ENCODE measurements around the gene SDF4. TPM values are rescaled to one million over a fixed set of nuclear protein-coding genes. Genes with fewer than 3 reads are reported as not detected.

The SDF4 gene, protein sequence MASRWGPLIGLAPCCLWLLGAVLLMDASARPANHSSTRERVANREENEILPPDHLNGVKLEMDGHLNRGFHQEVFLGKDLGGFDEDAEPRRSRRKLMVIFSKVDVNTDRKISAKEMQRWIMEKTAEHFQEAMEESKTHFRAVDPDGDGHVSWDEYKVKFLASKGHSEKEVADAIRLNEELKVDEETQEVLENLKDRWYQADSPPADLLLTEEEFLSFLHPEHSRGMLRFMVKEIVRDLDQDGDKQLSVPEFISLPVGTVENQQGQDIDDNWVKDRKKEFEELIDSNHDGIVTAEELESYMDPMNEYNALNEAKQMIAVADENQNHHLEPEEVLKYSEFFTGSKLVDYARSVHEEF
- total RNA-seq (2012; rRNA removed) (57.0 and 69.4 TPM in 2 replicates), polyA plus RNA-seq (2012; rRNA removed) (250 and 252 TPM in 2 replicates), Bru-seq, nascent RNA (percentile 76 among the genes with signal in this experiment), BruChase-seq, experiment 1, labeled RNA remaining after a 6-hour chase (percentile 81 among the genes with signal in this experiment), BruChase-seq, experiment 2, labeled RNA remaining after a 2-hour chase (percentile 75 among the genes with signal in this experiment)
- 292 and 384 TPM in 2 replicates for polyA plus RNA-seq (2012; cell fraction: cytosol; rRNA removed)
- polyA plus RNA-seq (2012; cell fraction: nucleus; rRNA removed; ENCODE audit: low replicate concordance) = 224 and 287 TPM in 2 replicates
- long read RNA-seq, transcript SDF4-201 (7 exons, 2,079 nt) = minor isoform, 26 of 840 reads
- long read RNA-seq, transcript SDF4-207 (3 exons, 3,516 nt) = minor isoform, 14 of 840 reads
- long read RNA-seq, transcript SDF4-206 (2 exons, 2,591 nt) = minor isoform, 7 of 840 reads
- long read RNA-seq, transcript SDF4-202 (7 exons, 1,956 nt) = major isoform, 502 of 840 reads
- long read RNA-seq, partial matches to known transcripts = 153 of 840 reads
- long read RNA-seq, other reads (novel, unspliced or antisense) = 138 of 840 reads

DNA sequence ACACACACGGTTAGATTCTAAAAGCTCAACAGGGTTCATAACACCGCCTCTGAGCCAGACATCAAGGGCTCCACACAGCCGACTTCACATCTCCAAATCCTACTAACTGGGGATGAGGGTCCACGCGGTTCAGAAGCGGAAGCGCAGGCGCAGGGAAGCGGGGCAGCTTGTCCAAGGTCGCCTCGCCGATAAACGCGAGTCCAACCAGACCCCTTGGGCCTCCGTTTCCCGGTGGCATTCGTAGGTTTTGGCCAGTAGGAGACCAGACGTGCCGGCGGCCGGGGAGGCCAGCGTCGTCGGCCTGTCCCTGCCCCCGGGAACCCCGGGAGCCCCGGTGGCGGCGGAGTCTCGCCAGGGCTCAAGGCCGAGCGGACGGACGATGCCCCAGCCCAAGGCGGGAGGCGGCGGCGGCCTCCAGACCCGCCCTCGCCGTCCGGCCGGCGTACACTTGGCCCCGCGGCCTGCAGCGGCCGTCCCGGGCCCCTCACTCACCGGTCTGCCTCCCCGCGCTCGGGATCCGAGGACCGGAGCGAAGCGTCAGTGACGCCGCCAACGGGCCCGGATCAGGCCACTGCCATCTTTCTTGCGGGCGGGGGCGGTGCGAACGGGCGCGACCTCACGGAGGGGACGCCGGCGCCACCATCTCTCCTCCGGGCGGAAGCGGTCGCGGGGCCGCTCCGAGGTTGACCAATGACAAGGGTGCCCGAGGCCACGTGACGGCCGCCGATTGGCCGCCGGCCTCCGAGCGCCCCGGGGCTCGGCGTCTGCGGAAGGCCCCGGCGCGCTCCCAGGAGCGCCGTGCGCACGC lies at the start of gene SDF4:
Gene SDF4 (minus strand): TSS at position 602 of the 808 bp plus-strand sequence. CDS start 3,229 bp downstream, outside the sequence.
- peak within 1 kb of the TSS; percentile 94 for H3K56ac ChIP-seq (ENCODE audit: extremely low read depth, insufficient read depth, low read length)
- H2AK5ac ChIP-seq (ENCODE audit: low read depth, low read length) = peak within 1 kb of the TSS; percentile 99
- H4K91ac ChIP-seq (ENCODE audit: insufficient read depth, low read depth, low read length) = peak within 1 kb of the TSS; percentile 79
- no peak within 1 kb of the TSS; the same call in 1 of the 3 replicates for H2BK15ac ChIP-seq (ENCODE audit: low read depth, low read length)
- H2BK20ac ChIP-seq (ENCODE audit: low read depth, low read length) = no peak within 1 kb of the TSS
- CTCF ChIA-PET = interaction anchor here (0.7 to 2.3 kb wide), 3 partner anchors 33 to 111 kb away, joined by 3 to 11 read pairs (median 3); no protein-coding TSS in a partner anchor
- H3K79me1 ChIP-seq (ENCODE audit: low read depth in 1 of 2, low read length in 2 of 2) = peaks cover 12 to 72% of the 10 kb centered on the region in 2 experiments; a peak in 3 of 4 replicates
- dilution Hi-C loops (cut with HindIII; ENCODE audit: low sequenced_read_pairs, unreplicated experiment) = no loop called here
- no TSS peak for BruUV-seq (replicated peaks)
- POLR2A ChIA-PET (ENCODE audit: unreplicated experiment) = no interaction called here
- H3K14ac ChIP-seq (replicated peaks; ENCODE audit: low read depth, low read length) = peak within 1 kb of the TSS; percentile 94
- peak within 1 kb of the TSS; percentile 84 for H3K4me3 ChIP-seq (ENCODE audit: insufficient read depth, low read depth, low read length)
- peak; percentile 94 for ATAC-seq (ENCODE audit: low read depth)
- peak within 1 kb of the TSS; percentile 96 for H2AK9ac ChIP-seq (replicated peaks; ENCODE audit: low read depth, low read length, poor library complexity)
- peak; percentile 95 for DNase-seq
- intact Hi-C loops (cut with micrococcal nuclease) = loop anchor here (5.0 kb wide), 1 partner anchor 249 kb away; the partner anchor contains the start of gene PERM1
- peak within 1 kb of the TSS; percentile 86 for H3K4me2 ChIP-seq (ENCODE audit: low read depth, low read length)
- H2AFZ ChIP-seq (replicated peaks; ENCODE audit: low read length, poor library complexity) = peak within 1 kb of the TSS; percentile 98
- peak within 1 kb of the TSS; percentile 3; the same call in 1 of the 2 replicates for H3K18ac ChIP-seq (ENCODE audit: low read depth, low read length)
- H3K36me3 ChIP-seq (ENCODE audit: control insufficient read depth, insufficient read depth, low read length) = peaks cover 22% of the 10 kb centered on the region
- peaks cover 13% of the 10 kb centered on the region; the same call in 1 of the 2 replicates for H3K4me1 ChIP-seq (ENCODE audit: control insufficient read depth, insufficient read depth, low read length)
- WGBS, 2 experiments (ENCODE audit: extremely low coverage in 2 of 2, insufficient read length in 1 of 2) = 1% methylated on average over 55 of the region's 99 CpGs; no CpG with 5 or more reads in 1 of the 2 experiments
- H4K8ac ChIP-seq (ENCODE audit: low read depth in 2 of 2, low read length in 2 of 2) = peak within 1 kb of the TSS; percentile 96 to 100
- H3K27ac ChIP-seq (ENCODE audit: insufficient read depth, low read length) = peak within 1 kb of the TSS; percentile 81
- in situ Hi-C loops (cut with MboI; ENCODE audit: low sequenced_read_pairs) = no loop called here
- H3K9me3 ChIP-seq (ENCODE audit: control insufficient read depth, insufficient read depth, low read length) = peaks cover 3% of the 10 kb centered on the region
- peaks cover 29% of the 10 kb centered on the region for H4K20me1 ChIP-seq (ENCODE audit: insufficient read depth, low read length)
- H3K27me3 ChIP-seq (ENCODE audit: control insufficient read depth, insufficient read depth, low read length) = no peaks in the 10 kb centered on the region
- H4K5ac ChIP-seq (ENCODE audit: low read depth, low read length) = peak within 1 kb of the TSS; percentile 91
- peak within 1 kb of the TSS; percentile 89 for H3K23ac ChIP-seq (ENCODE audit: low read depth, low read length)
- H3K9me1 ChIP-seq (ENCODE audit: insufficient read depth, low read length) = peaks cover 6% of the 10 kb centered on the region
- H3K4ac ChIP-seq (ENCODE audit: low read depth, low read length) = peak within 1 kb of the TSS; percentile 86
- H2BK120ac ChIP-seq (ENCODE audit: low read depth, low read length) = peak within 1 kb of the TSS; percentile 64
- peak within 1 kb of the TSS; percentile 91 for H3K9ac ChIP-seq (ENCODE audit: low read depth, low read length)
- peak within 1 kb of the TSS; percentile 75 for H2BK5ac ChIP-seq (ENCODE audit: low read depth, low read length, poor library complexity, severe bottlenecking)
- peak; percentile 70; the same call in 1 of the 2 replicates for TF ChIP-seq MAZ (IDR thresholded peaks at IDR 0.05; ENCODE audit: borderline replicate concordance, low read depth, low read length)
- TF ChIP-seq CEBPB (IDR thresholded peaks at IDR 0.05; ENCODE audit: low read depth, low read length) = no peak
- no peak for TF ChIP-seq CHD1 (IDR thresholded peaks at IDR 0.05; ENCODE audit: low read depth, low read length)
- TF ChIP-seq SMC3 (IDR thresholded peaks at IDR 0.05; ENCODE audit: low read depth, low read length) = no peak
- TF ChIP-seq, protein P1, sequence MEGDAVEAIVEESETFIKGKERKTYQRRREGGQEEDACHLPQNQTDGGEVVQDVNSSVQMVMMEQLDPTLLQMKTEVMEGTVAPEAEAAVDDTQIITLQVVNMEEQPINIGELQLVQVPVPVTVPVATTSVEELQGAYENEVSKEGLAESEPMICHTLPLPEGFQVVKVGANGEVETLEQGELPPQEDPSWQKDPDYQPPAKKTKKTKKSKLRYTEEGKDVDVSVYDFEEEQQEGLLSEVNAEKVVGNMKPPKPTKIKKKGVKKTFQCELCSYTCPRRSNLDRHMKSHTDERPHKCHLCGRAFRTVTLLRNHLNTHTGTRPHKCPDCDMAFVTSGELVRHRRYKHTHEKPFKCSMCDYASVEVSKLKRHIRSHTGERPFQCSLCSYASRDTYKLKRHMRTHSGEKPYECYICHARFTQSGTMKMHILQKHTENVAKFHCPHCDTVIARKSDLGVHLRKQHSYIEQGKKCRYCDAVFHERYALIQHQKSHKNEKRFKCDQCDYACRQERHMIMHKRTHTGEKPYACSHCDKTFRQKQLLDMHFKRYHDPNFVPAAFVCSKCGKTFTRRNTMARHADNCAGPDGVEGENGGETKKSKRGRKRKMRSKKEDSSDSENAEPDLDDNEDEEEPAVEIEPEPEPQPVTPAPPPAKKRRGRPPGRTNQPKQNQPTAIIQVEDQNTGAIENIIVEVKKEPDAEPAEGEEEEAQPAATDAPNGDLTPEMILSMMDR (conservative IDR thresholded peaks at IDR 0.05; ENCODE audit: low read depth, low read length) = no peak
- TF ChIP-seq RFX5 (IDR thresholded peaks at IDR 0.05; ENCODE audit: low read depth, low read length) = no peak
- TF ChIP-seq POLR2A (IDR thresholded peaks at IDR 0.05; ENCODE audit: low read depth, low read length) = peak; percentile 93
- no peak for TF ChIP-seq RCOR1 (IDR thresholded peaks at IDR 0.05; ENCODE audit: insufficient replicate concordance, low read length)
- TF ChIP-seq RAD21 (IDR thresholded peaks at IDR 0.05; ENCODE audit: low read length) = 0 out of 2 replicates have a peak, but pooled peaks have one; percentile 1
- TF ChIP-seq, protein P2, sequence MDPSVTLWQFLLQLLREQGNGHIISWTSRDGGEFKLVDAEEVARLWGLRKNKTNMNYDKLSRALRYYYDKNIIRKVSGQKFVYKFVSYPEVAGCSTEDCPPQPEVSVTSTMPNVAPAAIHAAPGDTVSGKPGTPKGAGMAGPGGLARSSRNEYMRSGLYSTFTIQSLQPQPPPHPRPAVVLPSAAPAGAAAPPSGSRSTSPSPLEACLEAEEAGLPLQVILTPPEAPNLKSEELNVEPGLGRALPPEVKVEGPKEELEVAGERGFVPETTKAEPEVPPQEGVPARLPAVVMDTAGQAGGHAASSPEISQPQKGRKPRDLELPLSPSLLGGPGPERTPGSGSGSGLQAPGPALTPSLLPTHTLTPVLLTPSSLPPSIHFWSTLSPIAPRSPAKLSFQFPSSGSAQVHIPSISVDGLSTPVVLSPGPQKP (IDR thresholded peaks at IDR 0.05; ENCODE audit: borderline replicate concordance, low read depth, low read length) = no peak

Measured in IMR-90 (cell line).